Left lung (tissue), 10 donors: ENCODE results near the gene NHLRC2. TPM values are rescaled to one million over a fixed set of nuclear protein-coding genes. Genes with fewer than 3 reads are reported as not detected.

Source experiments
- ATAC-seq: fragments of 200-7000 bp; cut with Tn5 transposase; one replicate; pipeline ENCODE4 v1.9.1; 2020; ENCODE audit warnings: moderate library complexity
- DNase-seq, 4 donors: peaks; one replicate each; pipeline ENCODE4 v3.0.0-alpha.2; 2013 to 2020
- H3K27ac ChIP-seq, 2 donors: fragments of 200-600 bp; sonication (generic) in 1 of 2; one replicate each; pipeline versions ENCODE4 v1.5.0 to v1.8.0; 2020 to 2021
- H3K27me3 ChIP-seq, 2 donors: fragments of 200-600 bp; sonication (generic) in 1 of 2; one replicate each; pipeline versions ENCODE4 v1.5.0 to v1.8.0; 2020 to 2021
- H3K36me3 ChIP-seq, 2 donors: fragments of 200-600 bp; sonication (generic) in 1 of 2; one replicate each; pipeline versions ENCODE4 v1.5.0 to v1.8.0; 2020 to 2021
- H3K4me1 ChIP-seq, 2 donors: fragments of 200-600 bp; one replicate each; pipeline ENCODE4 v1.8.0; 2021
- H3K4me3 ChIP-seq, 2 donors: fragments of 200-600 bp; sonication (generic) in 1 of 2; one replicate each; pipeline versions ENCODE4 v1.5.0 to v1.8.0; 2020 to 2021; ENCODE audit warnings: mild to moderate bottlenecking in 1 of 2
- H3K9me3 ChIP-seq, 2 donors: fragments of 200-600 bp; sonication (generic) in 1 of 2; one replicate each; pipeline versions ENCODE4 v1.5.0 to v1.8.0; 2020 to 2021
- CTCF ChIP-seq, 2 donors: fragments of 200-600 bp; sonication (generic) in 1 of 2; IDR thresholded peaks; one replicate each; pipeline versions ENCODE4 v1.5.0 to v1.8.0; 2021; ENCODE audit warnings: antibody characterized with exemption in 2 of 2
- intact Hi-C, 2 donors: fragments of 100-400 bp; cut with DNase I; formaldehyde crosslinking; loops; one replicate each; pipeline versions ENCODE4 v1.11.2 to v1.14.2; 2022
- polyA plus RNA-seq, 6 donors: library from polyadenylated mRNA; unstranded; fragments of 120-200 nt; gene quantifications; one replicate each; pipeline ENCODE4 v1.2.1, GENCODE V29; 2013; ENCODE audit not compliant: insufficient read length in 6 of 6
- total RNA-seq, 2 donors: library from RNA; stranded (reverse); fragmentation: NEBNext Ultra II Directional; extraction: Animal tissue kit (Norgen Biotek cat#: 25700); gene quantifications; one replicate each; pipeline ENCODE4 v1.2.1, GENCODE V29; 2021
- donor health status: DM: no; HTN: yes; CAD: no.
- donor health status: DM: no; HTN: no; CAD: no.

NHLRC2 gene
- total and polyA plus RNA-seq, 8 donors: 22.0 to 48.2 (median 26.6) TPM

- DNase-seq: no peak
- peaks cover 0 to 28% of the 10 kb centered on the region in 2 donors for H3K36me3 ChIP-seq
- no peaks in the 10 kb centered on the region for H3K9me3 ChIP-seq
- no peaks in the 10 kb centered on the region for H3K27me3 ChIP-seq
- no peak for ATAC-seq
- H3K4me3 ChIP-seq: no peak overlapping the region
- intact Hi-C loops: no loop called here
- no peak overlapping the region for H3K27ac ChIP-seq
- no peaks in the 10 kb centered on the region for H3K4me1 ChIP-seq
- TF ChIP-seq CTCF (IDR thresholded peaks at IDR 0.05): no peak
Observed at GRCh38 chr10:113880236-113880635, 25.8 kb downstream of the NHLRC2 start.

GRCh38 chr10:113882240-113882639 lies 27.8 kb downstream of the NHLRC2 start:
- intact Hi-C loops: no loop called here
- no peak for ATAC-seq

GRCh38 chr10:113889911-113890310 lies 35.5 kb downstream of the NHLRC2 start:
- Histone ChIP-seq H3K4me3 (no peak overlapping the region), H3K27ac (no peak overlapping the region), H3K4me1 (no peaks in the 10 kb centered on the region), H3K27me3 (no peaks in the 10 kb centered on the region), H3K36me3 (peaks cover 0 to 30% of the 10 kb centered on the region in 2 donors), H3K9me3 (no peaks in the 10 kb centered on the region)
- no peak for ATAC-seq
- no peak for DNase-seq
- intact Hi-C loops: no loop called here
- no peak for TF ChIP-seq CTCF (IDR thresholded peaks at IDR 0.05)

More at GRCh38 chr10:113882240-113882639, 27.8 kb downstream of the NHLRC2 start:
- Histone ChIP-seq H3K9me3 (no peaks in the 10 kb centered on the region), H3K27me3 (no peaks in the 10 kb centered on the region), H3K27ac (no peak overlapping the region), H3K36me3 (peaks cover 0 to 37% of the 10 kb centered on the region in 2 donors), H3K4me1 (no peaks in the 10 kb centered on the region), H3K4me3 (no peak overlapping the region)
- no peak for TF ChIP-seq CTCF (IDR thresholded peaks at IDR 0.05)
- DNase-seq: no peak

- Histone ChIP-seq H3K4me3 (no peak overlapping the region), H3K36me3 (peaks cover 0 to 21% of the 10 kb centered on the region in 2 donors), H3K27me3 (no peaks in the 10 kb centered on the region), H3K27ac (no peak overlapping the region), H3K4me1 (no peaks in the 10 kb centered on the region), H3K9me3 (no peaks in the 10 kb centered on the region)
- ATAC-seq (no peak), DNase-seq (no peak)
- intact Hi-C loops: no loop called here
- no peak for TF ChIP-seq CTCF (IDR thresholded peaks at IDR 0.05)
Observed at GRCh38 chr10:113890769-113891168, 36.3 kb downstream of the NHLRC2 start.

- DNase-seq (no peak), ATAC-seq (no peak)
- no peaks in the 10 kb centered on the region for H3K4me1 ChIP-seq
- no peak overlapping the region for H3K27ac ChIP-seq
- intact Hi-C loops: no loop called here
- no peak for TF ChIP-seq CTCF (IDR thresholded peaks at IDR 0.05)
- H3K4me3 ChIP-seq: no peak overlapping the region
- no peaks in the 10 kb centered on the region for H3K27me3 ChIP-seq
- no peaks in the 10 kb centered on the region for H3K9me3 ChIP-seq
- H3K36me3 ChIP-seq: peaks cover 0 to 14% of the 10 kb centered on the region in 2 donors
Observed at GRCh38 chr10:113891476-113891875, 37.0 kb downstream of the NHLRC2 start.
